ENCODE measurements around the gene TACR2.
A peak's percentile ranks its signal among the peaks of the same experiment; 100 is the strongest.

The TACR2 gene

GRCh38 chr10:69426376-69426727 lies 9.6 kb upstream of the TACR2 start:
- no peak overlapping the region for H3K4me3 ChIP-seq (ENCODE audit: low read length)
- no peak for DNase-seq (ENCODE audit: low read depth)
- TF ChIP-seq CTCF (IDR thresholded peaks at IDR 0.05; ENCODE audit: insufficient read depth, low read depth, low read length, missing control alignments): no peak

DNA sequence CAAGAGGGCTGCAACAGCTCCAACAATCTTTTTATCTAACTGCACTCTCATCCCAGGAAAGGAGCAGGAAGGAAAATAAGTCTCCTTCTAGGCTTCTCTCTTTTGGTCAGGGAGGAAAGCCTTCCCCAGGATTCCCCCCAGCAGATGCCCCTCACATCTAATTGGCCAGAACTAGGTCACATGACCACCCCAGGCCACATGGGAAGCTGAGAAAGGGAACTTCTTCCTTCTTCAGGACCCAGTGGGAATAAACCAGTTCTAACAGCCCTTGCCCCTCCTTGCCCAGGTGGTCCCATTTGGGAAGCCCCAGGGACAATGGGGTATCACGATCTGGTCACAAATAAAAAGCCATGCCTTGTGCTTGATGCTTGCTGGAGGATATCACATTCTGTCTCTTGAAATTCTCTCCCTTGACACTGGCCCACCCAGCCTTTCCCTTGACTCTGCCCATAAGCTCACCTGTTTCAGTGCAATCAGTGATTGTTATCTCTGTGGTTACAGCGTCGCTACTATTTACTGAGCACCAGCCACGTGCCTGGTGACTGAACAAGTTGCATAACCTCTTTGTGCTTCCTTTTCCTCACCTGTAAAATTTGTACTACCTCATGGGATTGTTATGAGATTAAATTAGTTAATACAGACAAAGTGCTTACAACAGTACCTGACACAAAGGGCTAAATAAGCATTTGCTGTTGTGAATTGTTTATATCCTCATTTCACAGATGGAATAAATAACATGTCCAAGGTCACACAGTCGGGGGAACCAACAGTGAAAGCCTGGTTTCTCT lies 9.0 kb upstream of the TACR2 start:
- H3K4me3 ChIP-seq (ENCODE audit: low read length): no peak overlapping the region
- DNase-seq (ENCODE audit: low read depth): peak; percentile 87
- no peak for TF ChIP-seq CTCF (IDR thresholded peaks at IDR 0.05; ENCODE audit: insufficient read depth, low read depth, low read length, missing control alignments)

DNA sequence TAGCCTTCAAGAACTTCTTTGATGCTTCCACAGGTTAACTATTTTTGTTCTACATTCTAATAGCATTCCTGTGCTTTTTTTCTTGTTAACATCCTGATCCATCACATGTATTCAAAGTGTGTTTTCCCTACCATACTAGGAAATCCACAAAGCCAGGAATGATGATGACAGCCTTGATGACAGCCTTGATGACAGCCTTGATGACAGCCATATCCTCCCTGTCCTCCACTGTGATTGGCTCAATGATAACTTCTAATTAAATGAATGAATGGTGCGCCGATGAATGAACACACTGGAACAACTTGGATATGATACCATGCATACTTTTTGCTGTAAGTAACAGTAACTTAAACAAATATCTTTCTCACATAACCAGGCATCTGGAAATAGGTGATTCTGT lies 8.3 kb upstream of the TACR2 start:
- H3K4me3 ChIP-seq (ENCODE audit: low read length): no peak overlapping the region
- no peak for DNase-seq (ENCODE audit: low read depth)
- TF ChIP-seq CTCF (IDR thresholded peaks at IDR 0.05; ENCODE audit: insufficient read depth, low read depth, low read length, missing control alignments): no peak

DNA sequence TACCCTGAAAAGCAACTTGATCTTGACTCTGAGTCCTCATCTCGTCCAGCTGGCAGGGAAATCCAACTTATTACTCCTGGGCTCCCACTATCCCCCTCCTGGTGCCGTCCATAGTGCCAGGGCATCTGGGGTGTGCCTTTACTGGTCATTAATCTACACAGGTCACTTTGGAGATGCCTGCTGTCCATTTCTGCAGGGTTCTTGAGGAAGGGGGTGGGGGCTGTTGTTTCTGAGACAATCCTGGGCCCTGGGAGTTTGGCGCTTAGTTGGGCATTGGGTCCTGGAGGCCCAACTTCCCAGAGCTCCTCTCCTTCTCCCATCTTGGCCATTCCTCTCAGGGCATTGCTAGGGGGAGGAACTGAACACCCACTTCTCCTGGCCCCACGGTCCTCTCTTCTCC lies 6.0 kb upstream of the TACR2 start:
- no peak for TF ChIP-seq CTCF (IDR thresholded peaks at IDR 0.05; ENCODE audit: insufficient read depth, low read depth, low read length, missing control alignments)
- DNase-seq (ENCODE audit: low read depth): no peak
- H3K4me3 ChIP-seq (ENCODE audit: low read length): no peak overlapping the region

DNA sequence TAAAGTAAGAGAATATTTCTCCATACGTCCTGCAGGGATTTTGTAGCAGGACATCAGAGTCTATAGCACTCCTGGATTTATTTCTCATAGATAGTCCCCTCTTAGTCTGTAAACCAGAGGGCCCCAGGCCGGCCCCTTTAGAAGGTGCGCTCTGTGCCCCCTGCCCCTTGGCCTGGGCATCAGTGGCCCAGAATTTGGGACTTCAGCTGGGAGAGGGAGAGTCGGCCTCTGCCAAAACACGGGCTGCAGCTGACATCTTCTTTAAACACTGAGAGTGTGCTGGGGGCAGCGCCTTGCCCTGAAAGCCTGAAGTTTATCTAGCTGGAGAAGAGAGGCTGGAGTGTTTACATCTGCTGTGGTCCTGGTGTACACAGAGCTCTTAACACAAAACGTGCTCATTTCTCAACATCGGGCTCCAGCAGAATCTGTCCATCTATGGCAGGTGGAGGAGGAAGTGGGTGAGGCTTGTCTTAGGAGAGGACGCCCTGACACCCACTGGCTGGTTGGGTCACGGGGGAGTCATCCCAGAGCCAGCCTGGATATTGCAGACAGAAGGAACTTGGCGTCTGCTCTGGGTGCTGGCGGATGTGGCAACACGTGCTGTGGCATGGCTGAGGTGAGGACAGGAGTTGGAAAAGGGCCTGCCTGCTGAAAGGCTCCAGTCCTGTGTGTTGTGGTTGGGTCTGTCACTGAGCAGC lies 5.0 kb upstream of the TACR2 start:
- DNase-seq (ENCODE audit: low read depth): peak; percentile 49
- no peak overlapping the region for H3K4me3 ChIP-seq (ENCODE audit: low read length)
- TF ChIP-seq CTCF (IDR thresholded peaks at IDR 0.05; ENCODE audit: insufficient read depth, low read depth, low read length, missing control alignments): no peak

GRCh38 chr10:69419744-69420126 lies 3.0 kb upstream of the TACR2 start:
- no peak for TF ChIP-seq CTCF (IDR thresholded peaks at IDR 0.05; ENCODE audit: insufficient read depth, low read depth, low read length, missing control alignments)
- no peak for DNase-seq (ENCODE audit: low read depth)

More at GRCh38 chr10:69419744-69420126, 3.0 kb upstream of the TACR2 start:
- H3K4me3 ChIP-seq (ENCODE audit: low read length): no peak overlapping the region
